Mucosa of stomach (tissue), 1 donor: ENCODE results near the gene LCTL.
A peak's percentile ranks its signal among the peaks of the same experiment; 100 is the strongest.
"Not testable (repeated sequence)": the region's sequence is repeated elsewhere in the genome, so short reads cannot be mapped to it uniquely, and the experiment has no call there.

Experiments
- H3K27me3 ChIP-seq: one replicate; pipeline ENCODE4 v1.7.0; 2013; ENCODE audit warnings: mild to moderate bottlenecking, low read length; ENCODE audit not compliant: control insufficient read depth, insufficient read depth
- H3K36me3 ChIP-seq: one replicate; pipeline ENCODE4 v1.7.0; 2013; ENCODE audit warnings: low read length; ENCODE audit not compliant: control insufficient read depth, insufficient read depth
- H3K4me1 ChIP-seq: one replicate; pipeline ENCODE4 v1.7.0; 2013; ENCODE audit warnings: mild to moderate bottlenecking, low read length; ENCODE audit not compliant: control insufficient read depth, insufficient read depth
- H3K4me3 ChIP-seq: one replicate; pipeline ENCODE4 v1.7.0; 2013; ENCODE audit warnings: low read length
- H3K9ac ChIP-seq: one replicate; pipeline ENCODE4 v1.7.0; 2013; ENCODE audit warnings: mild to moderate bottlenecking, low read length, moderate library complexity
- H3K9me3 ChIP-seq: one replicate; pipeline ENCODE4 v1.7.0; 2013; ENCODE audit warnings: mild to moderate bottlenecking, low read length, moderate library complexity; ENCODE audit not compliant: control insufficient read depth
- donor health status: Pancreatic carcinoma.

LCTL gene

GRCh38 chr15:66503780-66504562, 61.8 kb downstream of the LCTL start:
- peaks cover 11% of the 10 kb centered on the region for H3K4me1 ChIP-seq
- H3K9ac ChIP-seq, result peak overlapping the region; percentile 90

GRCh38 chr15:66503041-66503648, 62.7 kb downstream of the LCTL start:
- H3K9ac ChIP-seq, result peak overlapping the region; percentile 90
- H3K27me3 ChIP-seq, result not testable (repeated sequence)

More at GRCh38 chr15:66503780-66504562, 61.8 kb downstream of the LCTL start:
- Histone ChIP-seq H3K36me3 (peaks cover 15% of the 10 kb centered on the region), H3K9me3 (no peaks in the 10 kb centered on the region), H3K27me3 (no peaks in the 10 kb centered on the region), H3K4me3 (peak overlapping the region; percentile 89)

GRCh38 chr15:66502491-66502890, 63.3 kb downstream of the LCTL start:
- H3K27me3 ChIP-seq, result no peaks in the 10 kb centered on the region
- no peak overlapping the region for H3K9ac ChIP-seq
- H3K9me3 ChIP-seq, result no peaks in the 10 kb centered on the region
- peaks cover 24% of the 10 kb centered on the region for H3K36me3 ChIP-seq
- no peak overlapping the region for H3K4me3 ChIP-seq
- peaks cover 20% of the 10 kb centered on the region for H3K4me1 ChIP-seq

More at GRCh38 chr15:66503041-66503648, 62.7 kb downstream of the LCTL start:
- not testable (repeated sequence) for H3K9me3 ChIP-seq
- Histone ChIP-seq H3K4me3 (peak overlapping the region; percentile 89), H3K4me1 (peaks cover 16% of the 10 kb centered on the region), H3K36me3 (peaks cover 24% of the 10 kb centered on the region)

- H3K4me1 ChIP-seq, result peaks cover 27% of the 10 kb centered on the region
- H3K36me3 ChIP-seq, result peaks cover 24% of the 10 kb centered on the region
- not testable (repeated sequence) for H3K4me3 ChIP-seq, H3K9me3 ChIP-seq, H3K27me3 ChIP-seq, H3K9ac ChIP-seq
Measured at GRCh38 chr15:66500346-66500745, 65.5 kb downstream of the LCTL start.

GRCh38 chr15:66498501-66499386, 67.1 kb downstream of the LCTL start:
- Histone ChIP-seq H3K4me3 (no peak overlapping the region), H3K36me3 (peaks cover 24% of the 10 kb centered on the region), H3K4me1 (peaks cover 26% of the 10 kb centered on the region), H3K9ac (no peak overlapping the region), H3K27me3 (no peaks in the 10 kb centered on the region), H3K9me3 (no peaks in the 10 kb centered on the region)
